Head of caudate nucleus (tissue), 42 donors: ENCODE measurements around the gene MAD1L1.
A peak's percentile ranks its signal among the peaks of the same experiment; 100 is the strongest.
"Not testable (repeated sequence)": the region's sequence is repeated elsewhere in the genome, so short reads cannot be mapped to it uniquely, and the experiment has no call there.

Source experiments
- DNase-seq, 42 donors: peaks; one replicate each; pipeline versions ENCODE4 v3.0.0 to v3.0.0-alpha.2; 2020 to 2021; ENCODE audit warnings: mixed read lengths in 7 of 42
- intact Hi-C: fragments of 100-400 bp; cut with DNase I; formaldehyde crosslinking; loops from one replicate; pipeline ENCODE4 v1.15.0; 2022

The MAD1L1 gene

GRCh38 chr7:2170576-2171521, 61.9 kb downstream of the MAD1L1 start:
- DNase-seq, result peak in 1 of 42 donors; percentile 5
- intact Hi-C loops, result no loop called here

- DNase-seq, result peak in 2 of 42 donors; percentile 5 to 19
- intact Hi-C loops, result no loop called here
These were observed 62.7 kb downstream of the MAD1L1 start for GRCh38 chr7:2169923-2170575.

- intact Hi-C loops, result no loop called here
- peak in 3 of 42 donors; percentile 1 to 30 (median 30) for DNase-seq
These were observed 64.0 kb downstream of the MAD1L1 start for GRCh38 chr7:2168615-2169311.

DNA sequence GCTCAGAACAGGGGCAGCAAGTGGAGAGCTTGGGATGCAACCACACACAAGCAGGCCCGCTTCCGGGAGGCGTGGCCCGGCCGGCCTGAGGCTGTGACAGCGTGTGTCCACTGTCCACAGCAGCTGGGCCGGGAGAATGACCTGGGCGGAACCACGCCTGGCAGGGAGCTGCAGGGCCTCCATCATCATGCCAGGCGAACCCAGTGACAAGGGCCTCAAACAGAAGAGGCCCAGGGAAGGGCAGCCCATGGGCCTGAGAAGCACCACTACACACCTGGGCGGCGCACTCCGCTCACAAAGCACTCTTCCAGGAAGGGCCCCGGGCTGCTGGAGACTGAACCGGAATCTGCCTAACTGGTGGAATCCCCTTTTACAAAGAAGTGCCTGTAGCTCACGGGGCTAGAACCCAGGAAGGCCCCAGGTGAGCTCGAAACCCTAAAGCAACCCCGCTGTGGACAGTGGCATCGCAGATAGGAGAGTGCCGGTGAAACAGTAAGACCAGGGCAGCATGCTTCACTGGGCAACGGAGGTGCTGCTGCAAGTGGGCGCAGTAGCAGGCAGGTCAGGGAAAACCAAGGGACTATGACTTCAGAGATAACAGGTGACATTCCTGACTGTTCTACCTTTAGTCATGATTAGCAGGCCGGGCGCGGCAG, 66.0 kb downstream of the MAD1L1 start:
- intact Hi-C loops, result no loop called here
- DNase-seq, result peak in 39 of 42 donors; percentile 33 to 88 (median 73)

DNA sequence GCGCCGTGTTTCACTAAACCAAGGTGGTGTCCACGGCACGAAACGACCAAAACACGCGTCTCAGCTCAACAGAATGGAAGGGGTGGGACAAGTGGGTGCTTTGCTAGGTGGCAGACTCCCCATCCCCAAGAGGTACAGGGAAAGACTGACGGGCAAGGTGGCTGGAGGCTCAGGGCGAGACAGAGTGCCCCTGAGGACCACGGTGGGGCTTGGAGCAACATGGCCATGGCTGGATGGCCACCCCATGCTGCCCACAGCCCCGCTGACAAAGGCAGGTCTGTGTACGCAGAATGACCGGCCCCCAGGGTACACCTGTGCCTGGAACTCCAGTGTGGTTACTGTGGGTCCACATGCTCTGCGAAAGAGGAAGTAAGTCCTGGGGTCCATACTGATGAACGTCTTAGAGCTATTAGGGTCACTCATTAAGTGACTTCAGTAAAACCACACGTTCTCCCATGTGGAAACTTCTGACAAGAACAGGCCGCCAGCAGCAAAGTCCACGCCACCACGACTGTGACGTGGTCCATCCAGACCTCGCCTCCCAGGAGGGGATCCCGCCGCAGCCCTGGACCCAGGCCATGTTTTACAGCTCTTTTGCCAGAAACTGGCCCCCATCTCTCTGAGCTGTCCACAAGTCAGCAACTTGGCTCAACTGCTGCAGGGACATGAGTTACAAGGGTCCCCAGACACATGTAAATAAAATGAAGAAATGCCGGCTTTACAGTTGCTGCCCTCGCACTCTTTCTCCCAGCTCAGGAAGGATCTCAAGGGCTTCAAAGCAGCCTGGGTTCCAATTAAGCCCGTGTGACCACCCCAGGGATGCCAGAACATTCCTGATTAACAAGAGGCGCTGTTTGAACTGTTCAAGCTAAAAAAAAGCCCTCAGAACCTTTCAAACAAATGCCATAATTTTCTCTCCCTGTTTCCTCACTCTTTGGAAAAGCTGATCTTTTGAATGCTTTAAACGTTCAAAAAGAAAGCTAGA, 66.8 kb downstream of the MAD1L1 start:
- intact Hi-C loops, result no loop called here
- DNase-seq, result peak in 4 of 42 donors; percentile 7 to 34 (median 20)

GRCh38 chr7:2165239-2165609, 67.5 kb downstream of the MAD1L1 start:
- intact Hi-C loops, result no loop called here
- DNase-seq, result peak in 3 of 42 donors; percentile 23 to 33 (median 24)

GRCh38 chr7:2164646-2165045, 68.1 kb downstream of the MAD1L1 start:
- intact Hi-C loops, result no loop called here
- DNase-seq, result peak in 3 of 42 donors; percentile 2 to 6 (median 4)

DNA sequence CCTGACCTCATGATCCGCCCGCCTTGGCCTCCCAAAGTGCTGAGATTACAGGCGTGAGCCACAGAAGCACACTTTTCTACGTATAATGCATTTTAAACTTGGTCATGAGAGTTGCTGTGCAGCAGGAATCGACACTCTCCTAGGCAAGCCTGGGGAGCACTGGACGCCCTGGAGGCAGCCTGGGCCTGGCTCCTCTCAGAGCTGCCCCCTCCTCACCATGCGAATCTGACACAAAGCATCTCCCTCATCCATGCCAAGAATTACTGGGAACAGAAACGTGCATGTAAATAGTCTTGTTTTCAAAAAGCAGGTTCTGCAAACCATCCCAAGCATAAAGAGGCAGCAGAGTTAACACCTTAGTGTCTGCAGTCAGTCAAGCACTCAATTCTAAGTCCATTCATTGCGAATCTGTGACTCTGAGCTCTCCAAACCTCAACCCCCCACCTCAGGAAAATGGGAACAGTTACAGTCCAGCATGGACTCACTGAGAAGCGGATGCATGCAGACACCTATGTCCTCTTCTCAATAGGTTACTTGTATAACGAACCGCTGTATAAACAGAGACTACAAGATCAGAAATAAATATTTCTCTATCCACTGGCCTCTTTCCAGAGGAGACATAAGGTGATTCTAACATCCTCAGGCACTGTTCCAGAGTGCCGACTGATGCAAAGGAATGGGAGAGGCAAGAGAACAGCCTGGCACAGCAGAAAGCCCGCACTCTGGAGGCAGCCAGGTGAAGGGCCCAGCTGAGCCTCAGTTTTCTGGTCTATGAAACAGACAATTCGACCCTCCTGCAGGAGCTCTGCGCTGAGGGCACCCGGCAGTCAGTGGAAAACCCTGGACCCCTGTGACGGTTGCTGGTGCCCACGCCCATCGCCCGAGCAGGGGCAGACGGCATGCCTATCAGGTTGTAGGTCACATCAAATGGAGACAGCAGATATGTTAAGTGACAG, 68.9 kb downstream of the MAD1L1 start:
- intact Hi-C loops, result no loop called here
- DNase-seq, result peak in 9 of 42 donors; percentile 5 to 39 (median 10)

DNA sequence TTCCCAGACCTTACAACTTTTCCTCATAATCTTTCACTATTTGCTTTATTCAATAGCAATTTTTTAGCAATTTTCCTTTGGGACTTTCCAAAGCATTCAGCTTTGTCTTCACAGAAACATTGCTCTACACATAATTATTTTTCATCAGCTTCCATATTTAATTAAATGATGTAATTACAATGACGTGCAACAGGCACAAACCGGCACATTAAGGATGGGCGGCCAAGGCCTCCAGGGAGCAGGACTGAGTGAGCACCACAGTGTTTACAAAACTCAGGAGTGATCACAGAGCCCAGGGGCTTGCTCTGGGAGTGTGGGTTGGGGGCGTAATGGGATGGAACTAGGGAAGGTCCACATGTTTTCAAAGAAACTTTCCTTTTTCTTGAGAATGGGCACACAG, 69.8 kb downstream of the MAD1L1 start:
- peak in 10 of 42 donors; percentile 7 to 42 (median 20) for DNase-seq
- intact Hi-C loops, result no loop called here

- intact Hi-C loops, result not testable (repeated sequence)
These were observed 70.5 kb downstream of the MAD1L1 start for GRCh38 chr7:2162004-2162902.

GRCh38 chr7:2159176-2159520, 73.6 kb downstream of the MAD1L1 start:
- peak in 7 of 42 donors; percentile 1 to 28 (median 8) for DNase-seq
- intact Hi-C loops, result no loop called here

More at GRCh38 chr7:2162004-2162902, 70.5 kb downstream of the MAD1L1 start:
- DNase-seq, result peak in 1 of 42 donors; percentile 2

DNA sequence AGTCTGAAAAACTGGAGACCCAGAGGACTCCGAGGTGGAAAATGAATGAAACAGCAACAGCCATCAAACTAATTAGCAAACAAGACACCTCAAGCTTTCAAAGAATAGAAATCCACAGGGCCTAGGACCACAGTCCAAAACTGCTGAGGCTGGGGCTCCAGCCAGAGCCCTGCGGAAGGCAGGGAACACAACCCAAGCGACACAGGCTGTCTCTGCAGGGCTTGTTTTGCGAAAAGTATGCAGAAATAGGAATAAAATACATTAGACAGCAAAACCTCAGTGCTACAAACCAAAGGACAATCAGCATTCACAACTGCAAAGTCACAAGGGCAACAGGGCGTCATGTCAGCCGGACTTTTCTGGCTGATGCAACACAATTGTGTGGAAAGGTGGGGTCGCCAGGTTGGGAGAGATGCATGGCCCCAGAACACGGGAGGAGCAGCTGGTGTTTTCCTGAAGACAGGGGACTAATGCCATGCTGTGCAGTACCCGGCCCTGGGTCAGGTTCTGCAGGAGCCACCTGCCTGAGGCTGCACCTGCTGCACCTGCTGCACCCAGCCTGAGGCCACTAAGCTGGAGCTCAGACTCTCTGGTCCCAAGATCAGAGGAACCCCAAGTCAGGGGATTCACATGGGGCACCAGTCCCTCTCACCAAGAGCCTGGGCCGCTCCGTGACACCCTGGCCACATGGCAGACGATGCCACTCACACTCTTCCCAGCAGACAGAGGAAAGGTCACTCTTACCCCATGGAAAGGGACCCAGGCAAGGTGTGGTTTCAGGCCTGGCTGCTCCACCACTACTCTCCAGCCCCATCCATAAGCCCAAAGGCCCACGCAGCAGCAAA, 74.2 kb downstream of the MAD1L1 start:
- peak in 10 of 42 donors; percentile 2 to 31 (median 12) for DNase-seq
- intact Hi-C loops, result no loop called here

GRCh38 chr7:2157473-2158279, 75.1 kb downstream of the MAD1L1 start:
- peak in 41 of 42 donors; percentile 41 to 89 (median 74) for DNase-seq
- intact Hi-C loops, result no loop called here
